ENCODE measurements around the gene MRPS18A. TPM values are rescaled to one million over a fixed set of nuclear protein-coding genes. Genes with fewer than 3 reads are reported as not detected.
A peak's percentile ranks its signal among the peaks of the same experiment; 100 is the strongest.

The MRPS18A gene
- total and polyA plus RNA-seq, 2 experiments from 2014 or later: 58.6 to 62.7 TPM

- no peak overlapping the region for H3K27ac ChIP-seq (ENCODE audit: low read depth)
- Mint-ChIP-seq H3K36me3 (ENCODE audit: low read depth) (no peaks in the 10 kb centered on the region), H3K4me1 (peaks cover 69% of the 10 kb centered on the region), H3K27ac (peak overlapping the region; percentile 26; the same call in 1 of the 2 replicates), H3K4me3 (no peak overlapping the region), H3K9me3 (no peaks in the 10 kb centered on the region), H3K27me3 (ENCODE audit: insufficient read depth, low read depth, poor library complexity) (peaks cover 7% of the 10 kb centered on the region)
- H3K27me3 ChIP-seq (ENCODE audit: insufficient read depth): no peaks in the 10 kb centered on the region
- no peaks in the 10 kb centered on the region for H3K79me2 ChIP-seq (replicated peaks; ENCODE audit: insufficient read depth)
- no peaks in the 10 kb centered on the region; the same call in 1 of the 2 replicates for H3F3A ChIP-seq (replicated peaks; ENCODE audit: low read depth)
- no peak overlapping the region for H2AFZ ChIP-seq
- TF ChIP-seq NANOG (IDR thresholded peaks at IDR 0.05; ENCODE audit: borderline replicate concordance) (no peak), STAT1 (IDR thresholded peaks at IDR 0.05; ENCODE audit: unreplicated experiment) (no peak), ETS1 (IDR thresholded peaks at IDR 0.05) (no peak), JUNB (IDR thresholded peaks at IDR 0.05; ENCODE audit: unreplicated experiment) (no peak), CTCF (conservative IDR thresholded peaks at IDR 0.05; ENCODE audit: low read depth in 2 of 2) (no peak), EZH2 (IDR thresholded peaks at IDR 0.05; ENCODE audit: low read depth, unreplicated experiment) (no peak), REST (IDR thresholded peaks at IDR 0.05; ENCODE audit: unreplicated experiment) (no peak), ZNF114 (CRISPR knock-in tag; IDR thresholded peaks at IDR 0.05) (no peak), POLR2AphosphoS5 (IDR thresholded peaks at IDR 0.05; ENCODE audit: low read depth) (no peak), ZNF331 (CRISPR knock-in tag; IDR thresholded peaks at IDR 0.05; ENCODE audit: low read depth) (no peak), EZH2phosphoT487 (IDR thresholded peaks at IDR 0.05; ENCODE audit: unreplicated experiment) (no peak), CREB1 (CRISPR knock-in tag; IDR thresholded peaks at IDR 0.05; ENCODE audit: low read depth) (no peak)
- TF ChIP-seq, protein P1, sequence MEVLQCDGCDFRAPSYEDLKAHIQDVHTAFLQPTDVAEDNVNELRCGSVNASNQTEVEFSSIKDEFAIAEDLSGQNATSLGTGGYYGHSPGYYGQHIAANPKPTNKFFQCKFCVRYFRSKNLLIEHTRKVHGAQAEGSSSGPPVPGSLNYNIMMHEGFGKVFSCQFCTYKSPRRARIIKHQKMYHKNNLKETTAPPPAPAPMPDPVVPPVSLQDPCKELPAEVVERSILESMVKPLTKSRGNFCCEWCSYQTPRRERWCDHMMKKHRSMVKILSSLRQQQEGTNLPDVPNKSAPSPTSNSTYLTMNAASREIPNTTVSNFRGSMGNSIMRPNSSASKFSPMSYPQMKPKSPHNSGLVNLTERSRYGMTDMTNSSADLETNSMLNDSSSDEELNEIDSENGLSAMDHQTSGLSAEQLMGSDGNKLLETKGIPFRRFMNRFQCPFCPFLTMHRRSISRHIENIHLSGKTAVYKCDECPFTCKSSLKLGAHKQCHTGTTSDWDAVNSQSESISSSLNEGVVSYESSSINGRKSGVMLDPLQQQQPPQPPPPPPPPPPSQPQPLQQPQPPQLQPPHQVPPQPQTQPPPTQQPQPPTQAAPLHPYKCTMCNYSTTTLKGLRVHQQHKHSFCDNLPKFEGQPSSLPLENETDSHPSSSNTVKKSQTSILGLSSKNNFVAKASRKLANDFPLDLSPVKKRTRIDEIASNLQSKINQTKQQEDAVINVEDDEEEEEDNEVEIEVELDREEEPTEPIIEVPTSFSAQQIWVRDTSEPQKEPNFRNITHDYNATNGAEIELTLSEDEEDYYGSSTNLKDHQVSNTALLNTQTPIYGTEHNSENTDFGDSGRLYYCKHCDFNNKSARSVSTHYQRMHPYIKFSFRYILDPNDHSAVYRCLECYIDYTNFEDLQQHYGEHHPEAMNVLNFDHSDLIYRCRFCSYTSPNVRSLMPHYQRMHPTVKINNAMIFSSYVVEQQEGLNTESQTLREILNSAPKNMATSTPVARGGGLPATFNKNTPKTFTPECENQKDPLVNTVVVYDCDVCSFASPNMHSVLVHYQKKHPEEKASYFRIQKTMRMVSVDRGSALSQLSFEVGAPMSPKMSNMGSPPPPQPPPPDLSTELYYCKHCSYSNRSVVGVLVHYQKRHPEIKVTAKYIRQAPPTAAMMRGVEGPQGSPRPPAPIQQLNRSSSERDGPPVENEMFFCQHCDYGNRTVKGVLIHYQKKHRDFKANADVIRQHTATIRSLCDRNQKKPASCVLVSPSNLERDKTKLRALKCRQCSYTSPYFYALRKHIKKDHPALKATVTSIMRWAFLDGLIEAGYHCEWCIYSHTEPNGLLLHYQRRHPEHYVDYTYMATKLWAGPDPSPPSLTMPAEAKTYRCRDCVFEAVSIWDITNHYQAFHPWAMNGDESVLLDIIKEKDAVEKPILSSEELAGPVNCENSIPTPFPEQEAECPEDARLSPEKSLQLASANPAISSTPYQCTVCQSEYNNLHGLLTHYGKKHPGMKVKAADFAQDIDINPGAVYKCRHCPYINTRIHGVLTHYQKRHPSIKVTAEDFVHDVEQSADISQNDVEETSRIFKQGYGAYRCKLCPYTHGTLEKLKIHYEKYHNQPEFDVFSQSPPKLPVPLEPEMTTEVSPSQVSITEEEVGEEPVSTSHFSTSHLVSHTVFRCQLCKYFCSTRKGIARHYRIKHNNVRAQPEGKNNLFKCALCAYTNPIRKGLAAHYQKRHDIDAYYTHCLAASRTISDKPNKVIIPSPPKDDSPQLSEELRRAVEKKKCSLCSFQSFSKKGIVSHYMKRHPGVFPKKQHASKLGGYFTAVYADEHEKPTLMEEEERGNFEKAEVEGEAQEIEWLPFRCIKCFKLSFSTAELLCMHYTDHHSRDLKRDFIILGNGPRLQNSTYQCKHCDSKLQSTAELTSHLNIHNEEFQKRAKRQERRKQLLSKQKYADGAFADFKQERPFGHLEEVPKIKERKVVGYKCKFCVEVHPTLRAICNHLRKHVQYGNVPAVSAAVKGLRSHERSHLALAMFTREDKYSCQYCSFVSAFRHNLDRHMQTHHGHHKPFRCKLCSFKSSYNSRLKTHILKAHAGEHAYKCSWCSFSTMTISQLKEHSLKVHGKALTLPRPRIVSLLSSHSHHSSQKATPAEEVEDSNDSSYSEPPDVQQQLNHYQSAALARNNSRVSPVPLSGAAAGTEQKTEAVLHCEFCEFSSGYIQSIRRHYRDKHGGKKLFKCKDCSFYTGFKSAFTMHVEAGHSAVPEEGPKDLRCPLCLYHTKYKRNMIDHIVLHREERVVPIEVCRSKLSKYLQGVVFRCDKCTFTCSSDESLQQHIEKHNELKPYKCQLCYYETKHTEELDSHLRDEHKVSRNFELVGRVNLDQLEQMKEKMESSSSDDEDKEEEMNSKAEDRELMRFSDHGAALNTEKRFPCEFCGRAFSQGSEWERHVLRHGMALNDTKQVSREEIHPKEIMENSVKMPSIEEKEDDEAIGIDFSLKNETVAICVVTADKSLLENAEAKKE (CRISPR knock-in tag; IDR thresholded peaks at IDR 0.05): no peak
- H3K36me3 ChIP-seq (ENCODE audit: insufficient read depth): no peaks in the 10 kb centered on the region
- no peak overlapping the region for H3K4me2 ChIP-seq
- no peak for ATAC-seq
- H3K9me2 ChIP-seq (ENCODE audit: insufficient read depth): no peaks in the 10 kb centered on the region
- no peak for DNase-seq (ENCODE audit: low spot score)
- H3K4me1 ChIP-seq (ENCODE audit: insufficient read depth): peaks cover 38% of the 10 kb centered on the region
- no peaks in the 10 kb centered on the region for H4K20me1 ChIP-seq (replicated peaks; ENCODE audit: insufficient read depth)
- no peak overlapping the region for H3K4me3 ChIP-seq
Observed at GRCh38 chr6:43705996-43706395, 18.4 kb upstream of the MRPS18A start.

Measured in GM23338 (cell line).